IPS-18c (cell line): ENCODE results near the gene MEDAG.

Source experiments
- H3K4me3 ChIP-seq: 2 replicates; pipeline ENCODE4 v1.7.0; 2013; ENCODE audit warnings: low read depth, mild to moderate bottlenecking, low read length, moderate library complexity; ENCODE audit not compliant: insufficient read depth
- H3K9me3 ChIP-seq: one replicate; pipeline ENCODE4 v1.6.1; 2013; ENCODE audit warnings: mild to moderate bottlenecking, low read length, moderate library complexity; ENCODE audit not compliant: control insufficient read depth, insufficient read depth

MEDAG gene

DNA sequence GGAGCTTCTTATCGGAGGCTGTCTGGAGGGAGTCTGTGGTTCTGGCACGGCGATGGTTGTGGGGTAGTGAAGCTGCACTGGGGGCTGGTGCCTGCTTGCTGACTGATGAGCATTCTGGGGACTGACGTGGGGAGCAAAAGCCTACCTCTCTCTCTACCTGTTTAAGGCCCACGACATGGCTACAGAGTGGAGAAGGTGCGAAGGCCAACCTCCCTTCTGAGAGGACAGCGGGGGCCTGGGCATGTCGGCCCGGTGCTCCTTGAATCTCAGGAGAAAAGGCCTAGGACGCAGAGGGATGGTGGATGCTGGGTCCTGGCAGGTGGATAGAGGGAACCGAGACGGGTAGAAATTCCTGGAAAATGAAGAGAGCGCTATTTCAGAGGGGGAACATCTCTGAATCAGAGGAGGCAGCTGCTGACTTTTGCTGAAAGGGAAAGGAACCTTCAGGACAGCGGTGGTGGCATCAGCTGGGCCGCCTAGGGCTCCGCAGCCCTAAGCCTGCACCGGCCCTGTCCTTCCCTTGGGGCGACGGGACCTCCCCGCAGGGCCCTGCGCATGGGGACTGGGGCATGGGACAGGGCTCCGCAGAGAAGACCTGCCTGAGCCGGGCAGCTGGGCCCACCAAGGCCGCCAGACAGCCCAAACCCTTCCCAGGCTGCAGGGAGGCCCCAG, 35.0 kb upstream of the MEDAG start:
- Histone ChIP-seq H3K9me3 (no peaks in the 10 kb centered on the region), H3K4me3 (no peak overlapping the region)

- H3K9me3 ChIP-seq: no peaks in the 10 kb centered on the region
- no peak overlapping the region for H3K4me3 ChIP-seq
Measured at GRCh38 chr13:30871588-30872275, 34.3 kb upstream of the MEDAG start.

GRCh38 chr13:30872276-30872594, 33.8 kb upstream of the MEDAG start:
- no peaks in the 10 kb centered on the region for H3K9me3 ChIP-seq
- H3K4me3 ChIP-seq: no peak overlapping the region

GRCh38 chr13:30872685-30873461, 33.2 kb upstream of the MEDAG start:
- Histone ChIP-seq H3K9me3 (no peaks in the 10 kb centered on the region), H3K4me3 (no peak overlapping the region)

GRCh38 chr13:30873499-30873898, 32.6 kb upstream of the MEDAG start:
- Histone ChIP-seq H3K9me3 (no peaks in the 10 kb centered on the region), H3K4me3 (no peak overlapping the region)

GRCh38 chr13:30874111-30874510, 32.0 kb upstream of the MEDAG start:
- no peaks in the 10 kb centered on the region for H3K9me3 ChIP-seq
- no peak overlapping the region for H3K4me3 ChIP-seq

DNA sequence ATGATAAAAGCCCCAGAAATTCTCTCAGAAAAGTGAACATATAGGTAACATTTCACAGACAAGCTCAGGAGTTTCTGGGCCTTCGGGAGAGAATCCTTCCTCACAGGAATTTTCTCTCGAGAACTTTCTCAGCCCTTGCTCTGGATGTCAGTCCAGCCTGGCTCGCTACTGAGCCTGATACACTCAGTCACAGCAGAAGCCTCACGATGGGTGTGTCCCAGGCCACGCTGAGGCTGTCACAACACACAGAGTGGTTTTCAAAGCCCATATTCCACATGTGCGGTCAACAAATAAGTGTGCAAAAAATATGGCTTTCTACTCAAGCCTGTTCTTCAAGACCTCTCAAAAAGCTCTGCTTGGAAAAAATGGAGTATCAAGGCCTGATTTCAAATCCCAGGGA, 31.5 kb upstream of the MEDAG start:
- H3K9me3 ChIP-seq: no peaks in the 10 kb centered on the region
- H3K4me3 ChIP-seq: no peak overlapping the region

- Histone ChIP-seq H3K4me3 (no peak overlapping the region), H3K9me3 (no peaks in the 10 kb centered on the region)
Measured at GRCh38 chr13:30877335-30877734, 28.7 kb upstream of the MEDAG start.

DNA sequence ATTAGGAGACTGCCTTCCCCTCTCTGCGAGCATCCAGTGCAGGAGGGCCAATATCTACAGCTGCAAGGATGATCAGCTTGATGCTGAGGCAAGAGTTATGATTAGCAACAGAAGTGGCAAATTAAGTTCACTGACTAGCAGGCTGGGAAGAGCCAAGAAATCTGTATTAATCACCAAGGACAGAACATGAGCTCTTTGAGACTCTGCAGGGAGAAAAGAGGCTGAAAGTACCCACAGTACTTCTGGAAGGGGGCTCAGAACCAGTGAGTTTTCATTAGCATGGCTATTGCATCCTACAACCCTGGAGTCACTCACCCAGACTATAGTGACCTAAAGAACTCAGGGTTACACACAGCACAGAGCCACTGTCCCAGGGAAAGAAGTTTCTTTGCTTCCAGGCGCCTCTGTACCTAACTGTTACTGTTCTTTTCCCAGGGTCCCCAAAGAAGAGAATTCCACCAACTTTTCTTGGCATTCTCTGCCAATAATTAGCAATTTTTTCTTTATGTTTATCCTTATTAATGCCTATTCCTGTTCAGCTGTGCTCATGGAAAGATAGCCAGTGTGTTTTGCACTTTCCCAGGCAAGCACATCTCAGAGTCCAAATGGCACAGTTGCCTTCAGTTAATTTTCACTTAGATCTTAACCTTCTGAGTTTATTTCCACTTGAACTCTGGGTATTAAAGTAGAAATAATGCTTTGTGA, 25.8 kb upstream of the MEDAG start:
- Histone ChIP-seq H3K9me3 (no peaks in the 10 kb centered on the region), H3K4me3 (no peak overlapping the region)

GRCh38 chr13:30880856-30881155, 25.3 kb upstream of the MEDAG start:
- Histone ChIP-seq H3K9me3 (peaks cover 2% of the 10 kb centered on the region), H3K4me3 (no peak overlapping the region)

GRCh38 chr13:30881191-30881651, 24.9 kb upstream of the MEDAG start:
- no peak overlapping the region for H3K4me3 ChIP-seq
- peaks cover 2% of the 10 kb centered on the region for H3K9me3 ChIP-seq

GRCh38 chr13:30882026-30882850, 23.8 kb upstream of the MEDAG start:
- Histone ChIP-seq H3K9me3 (peaks cover 2% of the 10 kb centered on the region), H3K4me3 (no peak overlapping the region)

DNA sequence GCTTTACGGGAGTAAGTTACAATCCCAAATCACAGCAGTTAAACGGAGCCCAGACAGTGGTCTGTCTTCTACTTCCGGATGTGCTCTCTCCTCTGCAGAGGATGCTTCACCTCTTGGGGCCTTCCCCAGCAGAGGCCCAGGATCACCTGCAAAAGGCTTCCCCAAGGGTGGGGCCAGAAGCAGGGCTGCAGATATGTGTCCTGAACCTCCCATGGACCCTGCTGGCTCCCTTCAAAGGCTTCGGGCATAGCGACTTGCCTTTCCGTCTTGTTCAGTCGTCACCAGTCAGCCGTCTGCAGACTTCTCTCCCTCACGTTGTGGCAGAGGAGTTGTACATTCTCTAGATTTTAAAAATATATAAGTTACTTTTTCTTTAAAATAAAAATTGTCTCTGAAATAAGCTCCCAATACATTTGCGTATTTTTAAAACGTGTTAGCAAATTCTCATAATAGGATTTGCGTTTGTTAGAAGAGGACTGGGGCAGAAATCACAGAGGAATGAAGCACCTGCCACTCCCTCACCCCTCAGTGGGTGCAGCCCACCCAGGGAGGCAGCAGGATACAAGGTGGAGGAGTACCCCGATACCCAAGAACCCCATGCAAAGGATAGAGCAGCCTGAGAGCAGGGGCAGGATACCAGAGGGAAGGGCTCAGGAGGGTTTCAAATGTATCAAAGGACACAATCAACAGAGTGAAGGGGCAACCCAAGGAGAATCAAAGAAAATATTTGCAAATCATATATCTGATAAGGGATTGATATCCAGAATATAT, 22.9 kb upstream of the MEDAG start:
- no peak overlapping the region for H3K4me3 ChIP-seq
- H3K9me3 ChIP-seq: peaks cover 2% of the 10 kb centered on the region

DNA sequence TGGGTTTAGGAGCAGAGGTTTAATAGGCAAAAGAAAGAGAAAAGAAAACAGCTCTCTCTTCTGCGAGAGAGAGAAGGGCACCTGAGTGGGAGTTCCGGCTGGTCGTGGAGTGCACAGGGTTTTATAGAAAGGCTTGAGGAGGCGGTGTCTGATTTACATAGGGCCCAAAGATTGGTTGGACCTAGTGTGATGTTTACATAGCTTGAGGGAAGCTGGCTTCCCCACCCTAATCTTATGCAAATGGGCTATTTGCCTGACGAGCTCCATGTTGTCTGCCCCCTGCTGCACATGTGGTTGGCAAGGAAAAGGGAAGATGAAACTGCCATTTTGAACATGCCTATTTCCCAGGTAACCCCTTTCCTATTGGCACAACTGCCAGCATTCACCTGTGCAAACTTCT, 21.5 kb upstream of the MEDAG start:
- Histone ChIP-seq H3K4me3 (no peak overlapping the region), H3K9me3 (peaks cover 2% of the 10 kb centered on the region)

- Histone ChIP-seq H3K4me3 (no peak overlapping the region), H3K9me3 (peaks cover 2% of the 10 kb centered on the region)
Measured at GRCh38 chr13:30889196-30889690, 16.8 kb upstream of the MEDAG start.

- H3K4me3 ChIP-seq: no peak overlapping the region
- no peaks in the 10 kb centered on the region for H3K9me3 ChIP-seq
Measured at GRCh38 chr13:30892966-30893365, 13.1 kb upstream of the MEDAG start.
